Smooth muscle cell (in vitro differentiated cells): ENCODE measurements around the gene GFER. TPM values are rescaled to one million over a fixed set of nuclear protein-coding genes. Genes with fewer than 3 reads are reported as not detected.
"Not testable (repeated sequence)": the region's sequence is repeated elsewhere in the genome, so short reads cannot be mapped to it uniquely, and the experiment has no call there.

ENCODE experiments used
- DNase-seq: peaks from one replicate; lab custom pipeline; 2025; ENCODE audit not compliant: unreplicated experiment; lab: John Stamatoyannopoulos, UW
- H2AFZ ChIP-seq: fragments of 200-600 bp; sonication (generic); 2 replicates; pipeline ENCODE4 v1.6.0; 2016; ENCODE audit warnings: antibody characterized with exemption, low read depth, mild to moderate bottlenecking
- H3F3A ChIP-seq: fragments of 200-600 bp; sonication (generic); 2 replicates; pipeline ENCODE4 v1.6.0; 2017; ENCODE audit warnings: antibody characterized with exemption, low read depth
- H3K27ac ChIP-seq: fragments of 200-600 bp; sonication (generic); 2 replicates; pipeline ENCODE4 v1.5.1; 2016; ENCODE audit warnings: low read depth, mild to moderate bottlenecking
- H3K27me3 ChIP-seq: fragments of 200-600 bp; sonication (generic); 2 replicates; pipeline ENCODE4 v1.6.1; 2016; ENCODE audit warnings: low read depth, mild to moderate bottlenecking
- H3K36me3 ChIP-seq: fragments of 200-600 bp; sonication (generic); 2 replicates; pipeline ENCODE4 v1.5.1; 2016; ENCODE audit warnings: low read depth
- H3K4me1 ChIP-seq: fragments of 200-600 bp; sonication (generic); 2 replicates; pipeline ENCODE4 v1.5.1; 2016; ENCODE audit warnings: low read depth
- H3K4me2 ChIP-seq: fragments of 200-600 bp; sonication (generic); 2 replicates; pipeline ENCODE4 v1.6.0; 2016; ENCODE audit warnings: mild to moderate bottlenecking
- H3K4me3 ChIP-seq: fragments of 200-600 bp; sonication (generic); 2 replicates; pipeline ENCODE4 v1.5.1; 2016; ENCODE audit warnings: mild to moderate bottlenecking
- H3K79me2 ChIP-seq: fragments of 200-600 bp; sonication (generic); 2 replicates; pipeline ENCODE4 v1.6.0; 2016; ENCODE audit warnings: low read depth, mild to moderate bottlenecking
- H3K9ac ChIP-seq: fragments of 200-600 bp; sonication (generic); 2 replicates; pipeline ENCODE4 v1.6.0; 2016; ENCODE audit warnings: low read depth
- H3K9me3 ChIP-seq: fragments of 200-600 bp; sonication (generic); replicated peaks from 2 replicates; pipeline ENCODE4 v1.5.1; 2016; ENCODE audit warnings: low read depth
- H4K20me1 ChIP-seq: fragments of 200-600 bp; sonication (generic); 2 replicates; pipeline ENCODE4 v1.6.0; 2016; ENCODE audit warnings: low read depth
- WGBS: methylation state at CpG from one replicate; pipeline ENCODE4 v1.1.7; 2016; ENCODE audit warnings: low lambda C conversion rate; 5-methylcytosine and 5-hydroxymethylcytosine counted together
- polyA plus RNA-seq: library from polyadenylated mRNA; unstranded; fragments of >200 nt; fragmentation: Nextera tagmentation; extraction: Ambion mirVana; gene quantifications from 2 replicates; pipeline ENCODE4 v1.2.1, GENCODE V29; 2016
- total RNA-seq: library from RNA; depleted of rRNA; stranded (reverse); fragments of >200 nt; gene quantifications from 2 replicates; pipeline ENCODE4 v1.2.3, GENCODE V29; 2014
- TF ChIP-seq, protein P1 (sequence below): fragments of 200-600 bp; sonication (generic); IDR thresholded peaks from 2 replicates; pipeline ENCODE4 v1.5.1; 2017; ENCODE audit warnings: borderline replicate concordance, mild to moderate bottlenecking, antibody characterized with exemption; ENCODE audit not compliant: insufficient read depth, poor library complexity, severe bottlenecking

GFER gene
- total and polyA plus RNA-seq, 2 experiments from 2014 or later, result 15.1 to 41.2 TPM

GRCh38 chr16:1949507-1949906 is 34.5 kb upstream of the GFER start:
- Histone ChIP-seq H3K27me3 (no peaks in the 10 kb centered on the region), H3K4me2 (no peak overlapping the region), H3K79me2 (no peaks in the 10 kb centered on the region), H3K9me3 (no peaks in the 10 kb centered on the region), H2AFZ (no peak overlapping the region), H3K9ac (no peak overlapping the region), H3K4me1 (no peaks in the 10 kb centered on the region), H4K20me1 (no peaks in the 10 kb centered on the region), H3K36me3 (no peaks in the 10 kb centered on the region), H3K27ac (no peak overlapping the region), H3F3A (no peaks in the 10 kb centered on the region), H3K4me3 (no peak overlapping the region)
- TF ChIP-seq, protein P1, sequence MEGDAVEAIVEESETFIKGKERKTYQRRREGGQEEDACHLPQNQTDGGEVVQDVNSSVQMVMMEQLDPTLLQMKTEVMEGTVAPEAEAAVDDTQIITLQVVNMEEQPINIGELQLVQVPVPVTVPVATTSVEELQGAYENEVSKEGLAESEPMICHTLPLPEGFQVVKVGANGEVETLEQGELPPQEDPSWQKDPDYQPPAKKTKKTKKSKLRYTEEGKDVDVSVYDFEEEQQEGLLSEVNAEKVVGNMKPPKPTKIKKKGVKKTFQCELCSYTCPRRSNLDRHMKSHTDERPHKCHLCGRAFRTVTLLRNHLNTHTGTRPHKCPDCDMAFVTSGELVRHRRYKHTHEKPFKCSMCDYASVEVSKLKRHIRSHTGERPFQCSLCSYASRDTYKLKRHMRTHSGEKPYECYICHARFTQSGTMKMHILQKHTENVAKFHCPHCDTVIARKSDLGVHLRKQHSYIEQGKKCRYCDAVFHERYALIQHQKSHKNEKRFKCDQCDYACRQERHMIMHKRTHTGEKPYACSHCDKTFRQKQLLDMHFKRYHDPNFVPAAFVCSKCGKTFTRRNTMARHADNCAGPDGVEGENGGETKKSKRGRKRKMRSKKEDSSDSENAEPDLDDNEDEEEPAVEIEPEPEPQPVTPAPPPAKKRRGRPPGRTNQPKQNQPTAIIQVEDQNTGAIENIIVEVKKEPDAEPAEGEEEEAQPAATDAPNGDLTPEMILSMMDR, result no peak
- 98% methylated on average over 6 of the region's 11 CpGs for WGBS
- DNase-seq, result no peak

GRCh38 chr16:1950047-1950446 is 33.9 kb upstream of the GFER start:
- H3K4me3 ChIP-seq, result no peak overlapping the region
- no peaks in the 10 kb centered on the region for H3K27me3 ChIP-seq
- H2AFZ ChIP-seq, result no peak overlapping the region
- no peak overlapping the region for H3K4me2 ChIP-seq
- WGBS, result 83% methylated on average over 5 of the region's 7 CpGs
- H3K36me3 ChIP-seq, result no peaks in the 10 kb centered on the region
- TF ChIP-seq, protein P1, result no peak
- no peak for DNase-seq
- H3K9ac ChIP-seq, result no peak overlapping the region
- no peaks in the 10 kb centered on the region for H3K9me3 ChIP-seq
- no peak overlapping the region for H3K27ac ChIP-seq
- H3K79me2 ChIP-seq, result no peaks in the 10 kb centered on the region
- H4K20me1 ChIP-seq, result no peaks in the 10 kb centered on the region
- H3K4me1 ChIP-seq, result no peaks in the 10 kb centered on the region
- no peaks in the 10 kb centered on the region for H3F3A ChIP-seq

DNA sequence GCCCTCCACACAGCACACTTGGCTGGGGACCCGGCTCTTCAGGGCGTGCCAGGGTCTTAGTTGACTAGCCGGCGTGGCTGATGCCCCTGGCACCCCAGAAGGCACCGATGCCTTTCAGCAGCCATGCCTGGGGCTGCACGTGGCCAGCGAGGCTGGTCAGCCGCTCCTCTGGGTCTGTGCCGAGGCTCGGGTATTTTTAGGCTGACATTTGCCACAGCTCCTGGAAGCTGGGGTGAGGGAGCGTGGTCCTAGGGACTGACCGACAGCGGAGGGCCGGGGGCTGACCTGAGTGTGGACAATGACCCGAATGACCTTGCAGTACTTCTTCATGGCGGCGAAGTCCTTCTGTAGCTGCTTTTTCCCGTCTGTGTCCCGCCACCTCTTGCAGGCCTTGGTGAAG is 33.4 kb upstream of the GFER start:
- no peaks in the 10 kb centered on the region for H3K79me2 ChIP-seq
- H3K4me2 ChIP-seq, result no peak overlapping the region
- H3K27ac ChIP-seq, result no peak overlapping the region
- H3K9ac ChIP-seq, result no peak overlapping the region
- H3K27me3 ChIP-seq, result no peaks in the 10 kb centered on the region
- WGBS, result 89% methylated on average over 19 of the region's 19 CpGs
- no peak overlapping the region for H3K4me3 ChIP-seq
- H4K20me1 ChIP-seq, result no peaks in the 10 kb centered on the region
- H3F3A ChIP-seq, result no peaks in the 10 kb centered on the region
- H3K4me1 ChIP-seq, result no peaks in the 10 kb centered on the region
- H2AFZ ChIP-seq, result no peak overlapping the region
- TF ChIP-seq, protein P1, result no peak
- DNase-seq, result no peak
- H3K9me3 ChIP-seq, result no peaks in the 10 kb centered on the region
- H3K36me3 ChIP-seq, result no peaks in the 10 kb centered on the region

DNA sequence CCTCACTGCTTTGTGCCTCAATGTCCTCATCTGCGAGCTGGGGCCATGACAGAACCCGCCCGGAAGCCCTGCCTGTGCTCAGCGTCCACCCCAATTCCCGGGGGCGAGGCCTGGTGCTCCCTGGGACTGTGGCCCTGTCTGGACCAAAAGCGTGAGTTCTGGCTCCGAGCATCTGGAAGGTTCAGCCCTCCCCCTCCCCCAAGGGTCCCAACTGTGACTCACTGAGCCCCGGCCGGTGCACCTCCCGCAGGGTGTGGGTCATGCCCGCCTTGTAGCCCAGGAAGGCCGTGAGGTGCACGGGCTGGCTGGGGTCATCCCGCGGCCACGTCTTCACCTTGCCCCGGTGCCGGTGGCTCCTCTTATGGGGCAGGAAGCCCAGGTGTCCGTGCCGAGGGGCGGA is 30.3 kb upstream of the GFER start:
- H3K79me2 ChIP-seq, result no peaks in the 10 kb centered on the region
- H3F3A ChIP-seq, result no peaks in the 10 kb centered on the region
- DNase-seq, result no peak
- no peak overlapping the region for H3K27ac ChIP-seq
- H3K27me3 ChIP-seq, result no peaks in the 10 kb centered on the region
- no peaks in the 10 kb centered on the region for H3K4me1 ChIP-seq
- H2AFZ ChIP-seq, result no peak overlapping the region
- H4K20me1 ChIP-seq, result no peaks in the 10 kb centered on the region
- no peaks in the 10 kb centered on the region for H3K9me3 ChIP-seq
- 97% methylated on average over 22 of the region's 22 CpGs for WGBS
- no peaks in the 10 kb centered on the region for H3K36me3 ChIP-seq
- no peak overlapping the region for H3K4me2 ChIP-seq
- TF ChIP-seq, protein P1, result no peak
- no peak overlapping the region for H3K9ac ChIP-seq
- H3K4me3 ChIP-seq, result no peak overlapping the region

DNA sequence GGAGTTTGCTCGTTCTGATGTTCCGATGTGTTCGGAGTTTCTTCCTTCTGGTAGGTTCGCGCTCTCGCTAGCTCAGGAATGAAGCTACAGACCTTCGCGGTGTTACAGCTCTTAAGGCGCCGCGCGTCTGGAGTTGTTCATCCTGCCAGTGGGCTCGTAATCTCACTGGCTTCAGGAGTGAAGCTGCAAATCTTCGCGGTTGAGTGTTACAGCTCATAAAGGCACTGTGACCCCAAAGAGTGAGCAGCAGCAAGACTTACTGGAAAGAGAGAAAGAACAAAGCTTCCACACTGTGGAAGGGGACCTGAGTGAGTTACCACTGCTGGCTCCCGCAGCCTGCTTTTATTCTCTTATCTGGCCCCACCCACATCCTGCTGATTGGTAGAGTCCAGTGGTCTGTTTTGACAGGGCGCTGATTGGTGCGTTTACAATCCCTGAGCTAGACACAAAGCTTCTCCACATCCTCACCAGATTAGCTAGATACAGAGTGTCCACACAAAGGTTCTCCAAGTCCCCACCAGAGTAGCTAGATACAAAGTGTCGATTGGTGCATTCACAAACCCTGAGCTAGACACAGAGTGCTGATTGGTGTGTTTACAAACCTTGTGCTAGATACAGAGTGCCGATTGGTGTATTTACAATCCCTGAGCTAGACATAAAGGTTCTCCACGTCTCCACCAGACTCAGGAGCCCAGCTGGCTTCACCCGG is 26.4 kb upstream of the GFER start:
- not testable (repeated sequence) for DNase-seq, H3K27me3 ChIP-seq, H3K36me3 ChIP-seq, H3K27ac ChIP-seq, H2AFZ ChIP-seq, H3K4me2 ChIP-seq, H3K4me1 ChIP-seq, H3K9ac ChIP-seq, H3K4me3 ChIP-seq, H3K9me3 ChIP-seq
- WGBS, result 95% methylated on average over 21 of the region's 22 CpGs
- Histone ChIP-seq H3K79me2 (peaks cover 13% of the 10 kb centered on the region), H4K20me1 (peaks cover 18% of the 10 kb centered on the region), H3F3A (peaks cover 19% of the 10 kb centered on the region)
